Skeletal muscle cell (primary cell): ENCODE results near the gene EVI2A.
"Not testable (repeated sequence)": the region's sequence is repeated elsewhere in the genome, so short reads cannot be mapped to it uniquely, and the experiment has no call there.

ENCODE experiments used
- DNase-seq: peaks from one replicate; pipeline ENCODE4 v3.0.0-alpha.2; 2010; ENCODE audit warnings: low read depth
- H3K4me3 ChIP-seq: 2 replicates; pipeline ENCODE4 v1.5.1; 2011; ENCODE audit warnings: low read depth, mild to moderate bottlenecking, control low read depth, low read length, moderate library complexity

EVI2A gene

GRCh38 chr17:31321481-31321880 is at the start of gene EVI2A:
Gene EVI2A, minus strand, starts transcription at chr17:31321622. Its CDS starts 2,609 bp downstream, at chr17:31319013.
- H3K4me3 ChIP-seq = no peak within 1 kb of the TSS
- peak; percentile 50 for DNase-seq

GRCh38 chr17:31369266-31369665 is 47.8 kb upstream of the EVI2A start:
- no peak for DNase-seq
- no peak overlapping the region for H3K4me3 ChIP-seq

GRCh38 chr17:31366088-31366487 is 44.7 kb upstream of the EVI2A start:
- no peak for DNase-seq
- no peak overlapping the region for H3K4me3 ChIP-seq

GRCh38 chr17:31364012-31364411 is 42.6 kb upstream of the EVI2A start:
- H3K4me3 ChIP-seq = no peak overlapping the region
- no peak for DNase-seq

- no peak for DNase-seq
Observed at GRCh38 chr17:31357839-31358394, 36.5 kb upstream of the EVI2A start.

GRCh38 chr17:31357091-31357490 is 35.7 kb upstream of the EVI2A start:
- H3K4me3 ChIP-seq = no peak overlapping the region
- no peak for DNase-seq

More at GRCh38 chr17:31357839-31358394, 36.5 kb upstream of the EVI2A start:
- H3K4me3 ChIP-seq = no peak overlapping the region

GRCh38 chr17:31355935-31356334 is 34.5 kb upstream of the EVI2A start:
- H3K4me3 ChIP-seq = no peak overlapping the region
- DNase-seq = no peak

GRCh38 chr17:31349454-31349853 is 28.0 kb upstream of the EVI2A start:
- H3K4me3 ChIP-seq = no peak overlapping the region
- DNase-seq = no peak

GRCh38 chr17:31345191-31345747 is 23.8 kb upstream of the EVI2A start:
- DNase-seq, H3K4me3 ChIP-seq: not testable (repeated sequence)

GRCh38 chr17:31339906-31340661 is 18.7 kb upstream of the EVI2A start:
- no peak overlapping the region for H3K4me3 ChIP-seq
- peak; percentile 36 for DNase-seq

- DNase-seq = no peak
Observed at GRCh38 chr17:31329221-31329620, 7.8 kb upstream of the EVI2A start.

GRCh38 chr17:31328160-31328535 is 6.7 kb upstream of the EVI2A start:
- H3K4me3 ChIP-seq = no peak overlapping the region
- DNase-seq = no peak

More at GRCh38 chr17:31329221-31329620, 7.8 kb upstream of the EVI2A start:
- H3K4me3 ChIP-seq = no peak overlapping the region

- H3K4me3 ChIP-seq = no peak overlapping the region
- DNase-seq = peak; percentile 71
Observed at GRCh38 chr17:31327534-31328159, 6.2 kb upstream of the EVI2A start.

GRCh38 chr17:31323551-31323950 is 2.1 kb upstream of the EVI2A start:
- H3K4me3 ChIP-seq = no peak overlapping the region
- DNase-seq = no peak

- DNase-seq = no peak
- H3K4me3 ChIP-seq = no peak overlapping the region
Observed at GRCh38 chr17:31321966-31322365, 544 bp upstream of the EVI2A start.

GRCh38 chr17:31320791-31321190 is 631 bp downstream of the EVI2A start:
- DNase-seq = no peak
- H3K4me3 ChIP-seq = no peak overlapping the region

- DNase-seq = no peak
- H3K4me3 ChIP-seq = no peak overlapping the region
Observed at GRCh38 chr17:31320241-31320640, 1.2 kb downstream of the EVI2A start.

GRCh38 chr17:31318851-31319661 is 2.4 kb downstream of the EVI2A start:
- DNase-seq = no peak
- no peak overlapping the region for H3K4me3 ChIP-seq

- H3K4me3 ChIP-seq = no peak overlapping the region
- peak; percentile 62 for DNase-seq
Observed at GRCh38 chr17:31318298-31318801, 3.1 kb downstream of the EVI2A start.

- no peak for DNase-seq
- H3K4me3 ChIP-seq = no peak overlapping the region
Observed at GRCh38 chr17:31314782-31315100, 6.7 kb downstream of the EVI2A start.
